HCT116 (cell line): ENCODE results near the gene TRPV2. TPM values are rescaled to one million over a fixed set of nuclear protein-coding genes. Genes with fewer than 3 reads are reported as not detected.

Experiments used
- ATAC-seq: fragments of 200-7000 bp; cut with Tn5 transposase; 2 replicates; pipeline ENCODE4 v1.9.1; 2020; ENCODE audit warnings: mild to moderate bottlenecking, moderate library complexity
- BruUV-seq: library from RNA; stranded (reverse); fragments of 400-500 nt; replicated peaks from 2 replicates; lab custom pipeline; 2021; lab: Mats Ljungman, UMichigan
- CTCF ChIA-PET: fragments of 300-600 bp; sonication (Branson Sonifier 250); formaldehyde crosslinking; loops from one replicate; lab custom pipeline; 2021; ENCODE audit warnings: antibody characterized with exemption; lab: Charles Lee
- POLR2A ChIA-PET: fragments of 300-600, 350-600 bp; sonication (Branson Sonifier 250); formaldehyde crosslinking; loops from one replicate; lab custom pipeline; 2021; ENCODE audit warnings: antibody characterized with exemption; lab: Charles Lee
- RAD21 ChIA-PET, 2 experiments: fragments of 300-600 bp; sonication (Branson Sonifier 250); formaldehyde crosslinking; loops; one replicate each; lab custom pipeline; 2023; ENCODE audit warnings: low total read pairs in 2 of 2; ENCODE audit not compliant: uncharacterized antibody in 2 of 2, unreplicated experiment in 2 of 2, low non-redundant PET in 1 of 2; lab: Charles Lee
- DNase-seq: peaks from one replicate; pipeline ENCODE4 v3.0.0-alpha.2; 2010; ENCODE audit warnings: low read depth, low spot score
- H2AFZ ChIP-seq: fragments of 200-600 bp; shearing (Covaris generic), sonication (generic); 2 replicates; pipeline ENCODE4 v1.6.1; 2017; ENCODE audit warnings: low read depth, mixed run types, mixed read lengths, antibody characterized with exemption, low read length; ENCODE audit not compliant: poor library complexity, severe bottlenecking
- H3K27ac ChIP-seq: 2 replicates; pipeline ENCODE4 v1.5.1; 2012; ENCODE audit warnings: low read depth, low read length
- H3K27me3 ChIP-seq: fragments of 200-600 bp; sonication (generic); 2 replicates; pipeline ENCODE4 v1.6.1; 2016; ENCODE audit warnings: mixed run types, low read length, mixed read lengths; ENCODE audit not compliant: insufficient read depth
- H3K36me3 ChIP-seq, 2 experiments: fragments of 200-500 bp in 1 of 2; fragments of 200-600 bp in 1 of 2; sonication (Bioruptor generic) in 1 of 2; sonication (generic) in 1 of 2; 2 replicates each; pipeline versions ENCODE4 v1.5.1 to v1.6.1; 2014 to 2016; ENCODE audit warnings: low read length in 2 of 2, inconsistent platforms in 1 of 2, mixed read lengths in 1 of 2, mixed run types in 1 of 2; ENCODE audit not compliant: insufficient read depth in 2 of 2, control insufficient read depth in 1 of 2
- H3K4me1 ChIP-seq, 2 experiments: fragments of 200-600 bp in 1 of 2; sonication (generic) in 1 of 2; 2 replicates each; pipeline versions ENCODE4 v1.5.1 to v1.6.1; 2012 to 2017; ENCODE audit warnings: low read length in 2 of 2, inconsistent platforms in 1 of 2, mild to moderate bottlenecking in 1 of 2, mixed read lengths in 1 of 2, mixed run types in 1 of 2, moderate library complexity in 1 of 2; ENCODE audit not compliant: insufficient read depth in 2 of 2, control insufficient read depth in 1 of 2
- H3K4me2 ChIP-seq: fragments of 200-600 bp; sonication (generic); 2 replicates; pipeline ENCODE4 v1.6.1; 2017; ENCODE audit warnings: mixed run types, low read length, mixed read lengths
- H3K4me3 ChIP-seq, 2 experiments: fragments of 200-600 bp in 1 of 2; sonication (generic) in 1 of 2; replicated peaks in 1 of 2; 2 replicates each; pipeline ENCODE4 v1.5.1; 2011 to 2016; ENCODE audit warnings: low read length in 2 of 2, control low read depth in 1 of 2, low read depth in 1 of 2, mild to moderate bottlenecking in 1 of 2, mixed read lengths in 1 of 2, mixed run types in 1 of 2
- H3K79me2 ChIP-seq: fragments of 200-600 bp; sonication (generic); 2 replicates; pipeline ENCODE4 v1.6.1; 2017; ENCODE audit warnings: mild to moderate bottlenecking, mixed run types, low read length, moderate library complexity, mixed read lengths; ENCODE audit not compliant: insufficient read depth
- H3K9ac ChIP-seq: fragments of 200-600 bp; sonication (generic); 2 replicates; pipeline ENCODE4 v1.6.1; 2016; ENCODE audit warnings: low read length, mixed read lengths
- H3K9me2 ChIP-seq: fragments of 200-600 bp; sonication (generic), shearing (Covaris generic); 2 replicates; pipeline ENCODE4 v1.6.1; 2017; ENCODE audit warnings: mixed run types, mild to moderate bottlenecking, moderate library complexity; ENCODE audit not compliant: insufficient read depth
- H3K9me3 ChIP-seq, 2 experiments: fragments of 200-500 bp in 1 of 2; fragments of 200-600 bp in 1 of 2; sonication (Bioruptor generic) in 1 of 2; sonication (generic) in 1 of 2; 2 replicates each; pipeline ENCODE4 v1.6.1; 2014 to 2017; ENCODE audit warnings: low read length in 2 of 2, mixed read lengths in 2 of 2, inconsistent platforms in 1 of 2, low read depth in 1 of 2, mild to moderate bottlenecking in 1 of 2, mixed run types in 1 of 2, moderate library complexity in 1 of 2; ENCODE audit not compliant: control insufficient read depth in 1 of 2, insufficient read depth in 1 of 2
- H4K20me1 ChIP-seq: fragments of 200-600 bp; sonication (generic), shearing (Covaris generic); 2 replicates; pipeline ENCODE4 v1.6.1; 2017; ENCODE audit warnings: mixed run types, mild to moderate bottlenecking, moderate library complexity; ENCODE audit not compliant: insufficient read depth
- ATF3 ChIP-seq: IDR thresholded peaks from 2 replicates; pipeline ENCODE4 v1.6.1; 2012
- CTCF ChIP-seq, 3 experiments: fragments of 200-600 bp in 1 of 3; sonication (generic) in 1 of 3; IDR thresholded peaks in 2 of 3; conservative IDR thresholded peaks in 1 of 3; 2 replicates each; pipeline ENCODE4 v1.5.1; 2012 to 2017; ENCODE audit warnings: low read depth in 2 of 3, low read length in 2 of 3, antibody characterized with exemption in 1 of 3, borderline replicate concordance in 1 of 3, control low read depth in 1 of 3, mild to moderate bottlenecking in 1 of 3, mixed read lengths in 1 of 3, mixed run types in 1 of 3, moderate library complexity in 1 of 3; ENCODE audit not compliant: insufficient read depth in 1 of 3
- EGR1 ChIP-seq: IDR thresholded peaks from 2 replicates; pipeline ENCODE4 v1.6.1; 2012; ENCODE audit warnings: low read depth
- ELF1 ChIP-seq: IDR thresholded peaks from 2 replicates; pipeline ENCODE4 v1.6.1; 2012; ENCODE audit warnings: low read depth, borderline replicate concordance
- EZH2phosphoT487 ChIP-seq: fragments of 200-600 bp; IDR thresholded peaks from 2 replicates; pipeline ENCODE4 v1.6.1; 2018; ENCODE audit warnings: antibody characterized with exemption, borderline replicate concordance
- JUND ChIP-seq: IDR thresholded peaks from 2 replicates; pipeline ENCODE4 v1.6.1; 2012
- MAX ChIP-seq: IDR thresholded peaks from 2 replicates; pipeline ENCODE4 v1.6.1; 2012
- YY1 ChIP-seq: IDR thresholded peaks from 2 replicates; pipeline ENCODE4 v1.6.1; 2011; ENCODE audit warnings: low read length, low read depth, moderate library complexity, mild to moderate bottlenecking; ENCODE audit not compliant: insufficient replicate concordance; ENCODE audit errors: extremely low read depth
- intact Hi-C: fragments of 100-400 bp; cut with micrococcal nuclease; formaldehyde crosslinking; loops from 2 replicates; pipeline ENCODE4 v1.10.0; 2022
- total RNA-seq: library from RNA; stranded (reverse); gene quantifications from one replicate; pipeline ENCODE4 v1.2.1, GENCODE V29; 2021; ENCODE audit not compliant: unreplicated experiment

TRPV2 gene
- total RNA-seq, 1 experiment from 2014 or later = 2.7 TPM

- H3K36me3 ChIP-seq = no peaks in the 10 kb centered on the region
- no peak for TF ChIP-seq CTCF (IDR thresholded peaks at IDR 0.05 in 2 of 3, conservative IDR thresholded peaks at IDR 0.05 in 1 of 3; ENCODE audit: borderline replicate concordance in 1 of 3, insufficient read depth in 1 of 3, low read depth in 2 of 3, low read length in 2 of 3)
- no peak for TF ChIP-seq ATF3
- no peak for TF ChIP-seq EZH2phosphoT487
- TF ChIP-seq MAX = no peak
- no peak for TF ChIP-seq ELF1
- TF ChIP-seq EGR1 = no peak
- no peak for TF ChIP-seq JUND
- no peak for TF ChIP-seq YY1
- H4K20me1 ChIP-seq = no peaks in the 10 kb centered on the region
- DNase-seq (no peak), ATAC-seq (no peak)
- no TSS peak for BruUV-seq
- no peak overlapping the region for H3K27ac ChIP-seq
- no peaks in the 10 kb centered on the region for H3K27me3 ChIP-seq
- H3K9me3 ChIP-seq = no peaks in the 10 kb centered on the region
- peaks cover 34 to 37% of the 10 kb centered on the region in 2 experiments for H3K4me1 ChIP-seq
- no peak overlapping the region for H2AFZ ChIP-seq
- RAD21 ChIA-PET = no interaction called here
- CTCF ChIA-PET = no interaction called here
- H3K4me2 ChIP-seq = no peak overlapping the region
- intact Hi-C loops = no loop called here
- H3K9me2 ChIP-seq = no peaks in the 10 kb centered on the region
- H3K79me2 ChIP-seq = no peaks in the 10 kb centered on the region
- POLR2A ChIA-PET = interaction anchor here (3.6 kb wide), 1 partner anchor 16 kb away, joined by 19 read pairs; no protein-coding TSS in a partner anchor
- no peak overlapping the region for H3K9ac ChIP-seq
- no peak overlapping the region for H3K4me3 ChIP-seq
These were observed 7.0 kb downstream of the TRPV2 start for GRCh38 chr17:16422416-16422815.
